Fibroblast of lung (primary cell): ENCODE results near the gene SLC66A3. TPM values are rescaled to one million over a fixed set of nuclear protein-coding genes. Genes with fewer than 3 reads are reported as not detected.

ENCODE experiments used
- DNase-seq, 2 donors: peaks; one replicate each; pipeline versions ENCODE4 v3.0.0 to v3.0.0-alpha.2; 2010; ENCODE audit warnings: low read depth in 2 of 2
- H2AFZ ChIP-seq: 2 replicates; pipeline ENCODE4 v1.5.1; 2012; ENCODE audit warnings: low read length, control low read depth, inconsistent platforms
- H3K27ac ChIP-seq: 2 replicates; pipeline ENCODE4 v1.5.1; 2011; ENCODE audit warnings: low read length, control low read depth; ENCODE audit not compliant: insufficient read depth
- H3K27me3 ChIP-seq: 2 replicates; pipeline ENCODE4 v1.5.1; 2011; ENCODE audit warnings: mild to moderate bottlenecking, low read length; ENCODE audit not compliant: control insufficient read depth, insufficient read depth
- H3K36me3 ChIP-seq: 2 replicates; pipeline ENCODE4 v1.5.1; 2011; ENCODE audit warnings: low read length; ENCODE audit not compliant: control insufficient read depth, insufficient read depth
- H3K4me1 ChIP-seq: 2 replicates; pipeline ENCODE4 v1.5.1; 2011; ENCODE audit warnings: low read length; ENCODE audit not compliant: control insufficient read depth, insufficient read depth; ENCODE audit errors: extremely low read depth
- H3K4me2 ChIP-seq: 2 replicates; pipeline ENCODE4 v1.5.1; 2011; ENCODE audit warnings: low read length, control low read depth; ENCODE audit not compliant: insufficient read depth; ENCODE audit errors: extremely low read depth
- H3K4me3 ChIP-seq, 4 experiments: fragments of 200-600 bp in 1 of 4; sonication (generic) in 1 of 4; replicated peaks in 1 of 4; 2 replicates each; pipeline ENCODE4 v1.5.1; 2011 to 2016; ENCODE audit warnings: low read length in 4 of 4, low read depth in 3 of 4, mild to moderate bottlenecking in 3 of 4, control low read depth in 2 of 4, inconsistent platforms in 1 of 4, mixed read lengths in 1 of 4; ENCODE audit not compliant: insufficient read depth in 1 of 4; ENCODE audit errors: control extremely low read depth in 1 of 4
- H3K79me2 ChIP-seq: 2 replicates; pipeline ENCODE4 v1.5.1; 2012; ENCODE audit warnings: mild to moderate bottlenecking, low read length, inconsistent platforms; ENCODE audit not compliant: control insufficient read depth, insufficient read depth
- H3K9ac ChIP-seq: 2 replicates; pipeline ENCODE4 v1.5.1; 2011; ENCODE audit warnings: mild to moderate bottlenecking, low read length, control low read depth; ENCODE audit not compliant: insufficient read depth
- H3K9me3 ChIP-seq: 2 replicates; pipeline ENCODE4 v1.5.1; 2012; ENCODE audit warnings: low read depth, low read length; ENCODE audit not compliant: control insufficient read depth, insufficient read depth
- H4K20me1 ChIP-seq: 2 replicates; pipeline ENCODE4 v1.5.1; 2011; ENCODE audit warnings: low read length; ENCODE audit not compliant: control insufficient read depth, insufficient read depth; ENCODE audit errors: extremely low read depth
- CTCF ChIP-seq, 2 donors: IDR thresholded peaks in 1 of 2; conservative IDR thresholded peaks in 1 of 2; 1 replicate in 1 of 2; 2 replicates in 1 of 2; pipeline ENCODE4 v1.5.1; 2011 to 2012; ENCODE audit warnings: low read length in 2 of 2, control low read depth in 1 of 2, inconsistent platforms in 1 of 2, low read depth in 1 of 2, mild to moderate bottlenecking in 1 of 2
- EZH2 ChIP-seq: IDR thresholded peaks from 2 replicates; pipeline ENCODE4 v1.5.1; 2012; ENCODE audit warnings: low read length, control low read depth, mild to moderate bottlenecking; ENCODE audit errors: missing control alignments
- polyA plus RNA-seq, 2 donors: library from polyadenylated mRNA; depleted of rRNA in 1 of 2; stranded (reverse) in 1 of 2; unstranded in 1 of 2; fragments of >200 nt; gene quantifications; 2 replicates each; pipeline ENCODE4 v1.2.1, GENCODE V29; 2011 to 2012; ENCODE audit warnings: missing spikeins in 1 of 2
- total RNA-seq: library from RNA; depleted of rRNA; stranded (reverse); fragments of >200 nt; gene quantifications from 2 replicates; pipeline ENCODE4 v1.2.1, GENCODE V29; 2014

SLC66A3 gene
- total and polyA plus RNA-seq, 2 donors (not counting 1 experiment from before 2014, with no cell fraction given): 31.7 to 39.8 TPM

DNA sequence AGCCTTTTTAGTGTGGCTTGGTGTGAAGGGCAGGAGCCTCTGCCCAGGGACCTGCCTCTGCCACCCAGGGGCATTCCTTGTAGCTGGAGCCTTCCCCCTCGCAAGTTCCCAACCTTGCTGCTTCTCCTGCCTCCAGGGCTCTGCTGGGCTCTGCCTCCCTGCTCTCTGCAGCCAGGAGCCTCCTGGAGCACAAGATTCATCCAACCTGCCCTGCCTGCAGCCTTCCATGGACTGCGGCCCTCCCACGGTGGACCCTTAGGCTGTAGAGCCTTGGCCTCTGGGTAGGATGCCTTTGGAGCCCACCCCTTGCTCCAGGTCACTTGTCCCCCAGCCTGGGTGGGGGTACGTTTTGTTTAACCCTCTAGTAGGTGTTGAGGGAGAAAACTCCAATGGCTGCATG lies 2.5 kb downstream of the SLC66A3 start:
- no peak overlapping the region for H2AFZ ChIP-seq
- no peaks in the 10 kb centered on the region for H4K20me1 ChIP-seq
- H3K27me3 ChIP-seq: no peaks in the 10 kb centered on the region
- H3K9ac ChIP-seq: no peak overlapping the region
- H3K79me2 ChIP-seq: no peaks in the 10 kb centered on the region
- no peak overlapping the region for H3K4me2 ChIP-seq
- TF ChIP-seq EZH2 (no peak), CTCF (conservative IDR thresholded peaks at IDR 0.05 in 1 of 2, IDR thresholded peaks at IDR 0.05 in 1 of 2; ENCODE audit: low read depth in 1 of 2, low read length in 2 of 2) (no peak)
- H3K4me3 ChIP-seq: no peak overlapping the region
- no peak for DNase-seq
- peaks cover 8% of the 10 kb centered on the region for H3K4me1 ChIP-seq
- no peaks in the 10 kb centered on the region for H3K9me3 ChIP-seq
- H3K27ac ChIP-seq: no peak overlapping the region
- H3K36me3 ChIP-seq: no peaks in the 10 kb centered on the region

DNA sequence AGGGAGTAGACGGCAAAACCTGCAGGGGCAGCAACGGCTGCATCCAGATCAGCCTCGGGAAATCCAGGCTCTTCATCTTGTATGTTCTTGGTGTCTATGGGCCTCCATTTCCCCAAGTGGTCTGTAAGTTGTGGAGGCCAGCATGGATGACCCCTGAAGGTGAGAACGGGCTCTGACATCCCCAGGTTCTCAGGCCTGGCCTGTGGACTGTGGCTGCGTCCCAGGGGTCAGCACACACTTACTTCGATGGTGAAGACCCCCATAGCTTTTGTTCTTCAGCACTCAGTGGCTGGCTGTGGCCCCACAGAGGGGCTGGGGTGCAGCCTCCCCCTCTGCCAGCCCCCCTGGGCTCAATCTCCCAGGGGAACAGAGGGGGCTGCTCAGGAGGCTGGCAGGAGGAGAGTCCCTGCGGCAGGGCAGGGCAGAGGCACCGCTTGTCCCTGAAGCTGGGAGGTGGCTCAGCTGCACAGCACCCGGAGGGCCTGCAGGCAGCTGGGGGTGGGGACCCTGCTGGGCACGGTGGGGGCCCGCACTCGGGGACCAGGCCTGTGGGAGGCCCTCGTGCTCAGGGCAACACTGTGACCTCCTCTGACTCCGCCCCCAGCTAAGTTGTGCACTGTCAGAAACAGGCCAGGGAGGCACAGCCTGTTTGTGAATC lies 3.8 kb downstream of the SLC66A3 start:
- no peak overlapping the region for H3K4me3 ChIP-seq
- no peak overlapping the region for H3K27ac ChIP-seq
- no peaks in the 10 kb centered on the region for H3K27me3 ChIP-seq
- peaks cover 8% of the 10 kb centered on the region for H3K4me1 ChIP-seq
- no peak for DNase-seq
- no peaks in the 10 kb centered on the region for H3K36me3 ChIP-seq
- H2AFZ ChIP-seq: no peak overlapping the region
- H3K4me2 ChIP-seq: no peak overlapping the region
- TF ChIP-seq EZH2 (no peak), CTCF (conservative IDR thresholded peaks at IDR 0.05 in 1 of 2, IDR thresholded peaks at IDR 0.05 in 1 of 2; ENCODE audit: low read depth in 1 of 2, low read length in 2 of 2) (no peak)
- no peaks in the 10 kb centered on the region for H3K79me2 ChIP-seq
- H3K9ac ChIP-seq: no peak overlapping the region
- no peaks in the 10 kb centered on the region for H4K20me1 ChIP-seq
- no peaks in the 10 kb centered on the region for H3K9me3 ChIP-seq

GRCh38 chr2:11159574-11160170 lies 4.4 kb downstream of the SLC66A3 start:
- Histone ChIP-seq H3K4me3 (no peak overlapping the region), H3K9ac (no peak overlapping the region), H2AFZ (no peak overlapping the region), H3K4me1 (peaks cover 4% of the 10 kb centered on the region), H3K4me2 (no peak overlapping the region), H4K20me1 (no peaks in the 10 kb centered on the region), H3K79me2 (no peaks in the 10 kb centered on the region), H3K27ac (no peak overlapping the region), H3K9me3 (no peaks in the 10 kb centered on the region), H3K27me3 (no peaks in the 10 kb centered on the region), H3K36me3 (no peaks in the 10 kb centered on the region)
- no peak for DNase-seq
- TF ChIP-seq EZH2 (no peak), CTCF (conservative IDR thresholded peaks at IDR 0.05 in 1 of 2, IDR thresholded peaks at IDR 0.05 in 1 of 2; ENCODE audit: low read depth in 1 of 2, low read length in 2 of 2) (no peak)
